Suppressor macrophage treated with lipopolysaccharide for 1 hour (primary cell): ENCODE data around the gene CEP57L1.

Experiments
- DNase-seq, 3 donors: peaks; one replicate each; pipeline ENCODE4 v3.0.0-alpha.2; 2020 to 2022

CEP57L1 gene

DNA sequence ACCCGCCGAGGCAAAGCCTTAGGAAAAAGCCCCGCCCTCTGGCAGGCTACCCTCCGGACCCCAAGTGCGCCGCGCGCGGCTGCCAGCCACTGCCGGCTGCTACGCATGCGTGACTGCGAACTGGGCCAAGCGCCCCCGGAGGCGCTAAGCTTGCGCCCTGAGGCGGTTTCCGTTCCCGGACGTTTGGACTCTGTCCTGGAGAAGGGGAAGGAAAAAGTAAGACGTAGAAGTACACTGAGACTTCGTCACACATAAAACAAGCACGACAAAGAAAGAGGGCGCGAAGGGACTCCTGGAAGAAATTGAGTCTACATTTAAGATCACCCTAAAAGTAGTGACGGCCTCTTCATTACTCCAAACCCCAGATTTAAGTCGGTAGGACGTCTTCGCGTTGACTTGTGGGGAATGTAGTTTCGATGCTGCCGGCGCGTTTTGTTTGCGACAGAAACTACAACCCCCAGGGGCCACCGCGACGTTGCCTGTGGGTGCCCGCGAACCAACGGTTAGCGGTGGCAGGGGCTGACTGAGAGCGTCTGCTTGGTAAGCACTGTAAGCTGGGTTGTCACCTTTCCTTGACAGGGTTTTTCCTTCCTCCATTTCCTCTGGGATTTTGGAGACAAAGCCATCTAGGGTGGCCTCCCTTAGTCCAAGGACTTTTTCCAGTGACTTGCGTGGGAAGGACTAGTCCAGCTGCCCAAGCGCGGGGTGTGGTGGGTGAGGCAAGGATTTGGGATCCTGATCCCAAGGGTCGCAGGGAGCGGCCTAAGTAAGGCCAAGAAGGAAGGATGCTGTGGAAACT lies at the start of gene CEP57L1:
Gene CEP57L1, plus strand, starts transcription at position 472 of the 799 bp plus-strand sequence. CDS start 49,715 bp downstream, outside the sequence.
- peak; percentile 96 to 99 (median 99) for DNase-seq

- no peak for DNase-seq
Measured at GRCh38 chr6:109048176-109048575, 47.1 kb upstream of the CEP57L1 start.

DNA sequence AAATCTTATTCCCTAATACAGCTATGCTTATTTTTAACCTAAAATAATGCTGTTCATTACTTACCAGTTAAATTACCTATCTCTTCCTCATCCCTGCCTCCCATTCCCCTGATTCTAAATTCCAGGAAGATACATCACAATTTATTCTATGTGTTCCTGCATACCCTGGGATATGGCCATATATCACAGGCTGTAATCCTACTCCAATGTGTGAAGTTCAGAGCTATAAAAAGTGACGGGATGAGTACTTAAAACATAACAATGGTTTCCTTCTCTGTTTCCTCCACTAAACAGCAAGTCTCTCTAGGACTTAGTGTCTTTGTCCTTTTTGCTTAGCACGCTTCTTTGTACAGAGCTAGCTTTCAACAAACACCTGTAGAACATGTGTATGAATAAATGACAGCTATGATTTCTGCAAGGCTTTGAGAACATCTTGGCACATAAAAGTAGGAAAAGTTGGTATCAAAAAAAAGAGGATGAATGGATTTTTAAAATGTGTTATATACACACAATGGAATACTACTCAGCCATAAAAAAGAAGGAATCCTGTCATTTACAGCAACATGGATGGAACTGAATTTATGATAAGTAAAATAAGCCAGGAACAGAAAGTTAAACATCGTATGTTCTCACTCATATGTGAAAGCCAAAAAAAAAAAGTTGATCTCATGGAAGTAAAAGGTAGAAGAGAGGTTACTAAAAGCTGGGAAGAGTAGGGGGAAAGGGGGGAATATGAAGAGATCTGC lies 46.5 kb upstream of the CEP57L1 start:
- no peak for DNase-seq

DNA sequence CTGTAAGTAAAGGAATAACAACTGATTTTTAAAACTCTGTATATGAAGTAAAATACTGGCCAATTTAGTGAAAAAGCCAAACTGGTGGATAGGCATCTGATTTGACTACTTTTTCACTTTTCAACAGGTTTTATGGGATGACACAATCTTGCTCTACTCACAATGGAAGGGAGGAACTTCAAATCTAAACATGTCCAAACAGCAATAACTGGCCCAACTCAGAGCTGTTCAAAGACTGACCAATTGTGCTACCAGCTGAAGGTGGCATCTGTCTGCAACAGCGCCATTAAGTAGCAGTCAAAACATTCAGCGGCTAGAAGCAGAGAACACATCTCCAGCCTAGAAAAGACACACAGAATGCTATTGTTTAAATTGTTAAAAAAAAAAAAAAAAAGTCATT lies 45.3 kb upstream of the CEP57L1 start:
- DNase-seq: no peak

DNA sequence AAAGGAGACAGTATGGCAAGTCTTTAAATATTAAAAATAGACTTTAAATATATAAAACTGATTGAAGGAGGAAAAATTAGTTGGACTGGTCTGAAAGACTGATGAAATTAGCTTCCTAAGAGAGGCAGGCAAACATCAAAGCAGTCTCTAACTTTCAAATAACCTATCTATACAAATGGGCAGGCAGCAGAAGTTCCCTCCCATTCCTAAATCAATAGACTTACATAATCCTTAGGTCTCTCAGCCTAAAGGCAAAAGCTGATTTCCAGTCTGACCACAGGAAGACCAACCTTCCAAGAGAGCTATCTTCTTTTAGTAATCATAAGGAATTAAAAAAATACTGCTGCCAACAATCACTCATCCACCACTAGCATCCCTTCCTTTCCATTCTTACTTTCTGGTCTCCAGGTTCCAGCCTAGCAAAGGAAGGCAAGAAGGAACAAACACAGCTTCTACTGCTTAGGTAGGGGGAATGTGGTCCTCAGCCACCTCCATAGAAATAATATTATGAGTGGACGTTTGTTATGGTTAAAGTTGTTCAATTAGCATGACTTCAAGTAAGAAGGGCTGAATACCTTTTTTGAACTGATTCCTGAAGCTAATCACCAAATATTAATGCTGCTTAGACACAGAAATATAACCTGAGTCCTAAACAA lies 44.7 kb upstream of the CEP57L1 start:
- no peak for DNase-seq

DNA sequence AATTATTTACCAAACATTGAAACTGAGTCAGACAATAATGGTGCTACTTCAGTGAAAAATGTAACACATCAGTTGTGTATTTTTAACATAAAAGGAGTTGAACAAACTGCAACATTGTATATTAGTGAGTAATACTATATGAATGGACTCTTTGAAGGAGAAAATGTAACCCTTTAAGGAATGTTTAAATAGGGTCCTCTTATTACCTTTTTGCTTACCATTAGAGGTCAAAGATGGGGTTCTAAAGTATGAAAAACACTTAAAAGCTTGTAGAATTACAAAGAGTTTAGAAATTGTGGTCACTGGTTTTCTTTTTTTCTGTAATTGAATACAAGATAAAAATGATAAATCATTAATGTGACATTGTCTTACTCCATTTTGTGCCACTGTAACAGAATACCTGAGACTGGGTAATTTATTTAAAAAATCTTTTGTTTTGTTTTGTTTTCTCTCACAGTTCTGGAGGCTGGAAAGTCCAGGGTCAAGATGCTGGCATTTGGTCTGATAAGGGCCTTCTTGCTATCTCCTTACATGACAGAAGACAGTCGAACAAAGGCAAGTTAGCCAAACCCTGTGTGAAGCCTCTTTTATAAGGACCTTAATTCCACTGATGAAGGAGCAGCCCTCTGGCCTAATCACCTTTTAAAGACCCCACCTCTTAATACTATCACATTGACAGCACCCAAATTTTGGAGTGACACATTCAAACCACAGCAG lies 43.8 kb upstream of the CEP57L1 start:
- DNase-seq: no peak

DNA sequence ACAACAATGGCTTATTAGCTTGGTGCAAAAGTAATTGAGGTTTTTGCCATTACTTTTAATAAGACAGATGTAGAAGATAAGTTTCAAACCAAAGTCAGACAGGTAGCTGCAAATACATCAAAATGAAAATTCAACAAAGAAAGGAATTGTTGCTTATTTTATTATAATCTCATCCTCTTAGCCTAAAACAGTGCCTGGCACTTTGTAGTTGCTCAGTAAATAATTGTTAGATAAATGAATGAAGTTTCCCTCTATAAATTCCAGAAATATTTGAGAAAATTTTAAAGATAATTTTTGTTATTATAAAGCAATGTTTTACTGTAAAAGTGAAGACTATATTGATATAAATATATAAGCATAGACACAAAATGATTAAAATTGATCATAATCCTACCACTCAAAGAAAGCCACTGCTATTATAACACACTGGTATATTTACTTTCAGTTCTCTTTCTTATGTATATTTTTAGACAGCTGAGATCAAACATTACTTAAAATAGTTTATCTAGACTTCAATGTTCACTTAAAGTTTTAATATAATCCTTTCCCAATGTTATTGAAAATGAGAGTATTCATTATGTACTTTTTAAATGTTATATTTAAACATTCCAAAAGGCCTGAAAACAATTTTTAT lies 43.2 kb upstream of the CEP57L1 start:
- DNase-seq: no peak

- no peak for DNase-seq
Measured at GRCh38 chr6:109052852-109053251, 42.5 kb upstream of the CEP57L1 start.

DNA sequence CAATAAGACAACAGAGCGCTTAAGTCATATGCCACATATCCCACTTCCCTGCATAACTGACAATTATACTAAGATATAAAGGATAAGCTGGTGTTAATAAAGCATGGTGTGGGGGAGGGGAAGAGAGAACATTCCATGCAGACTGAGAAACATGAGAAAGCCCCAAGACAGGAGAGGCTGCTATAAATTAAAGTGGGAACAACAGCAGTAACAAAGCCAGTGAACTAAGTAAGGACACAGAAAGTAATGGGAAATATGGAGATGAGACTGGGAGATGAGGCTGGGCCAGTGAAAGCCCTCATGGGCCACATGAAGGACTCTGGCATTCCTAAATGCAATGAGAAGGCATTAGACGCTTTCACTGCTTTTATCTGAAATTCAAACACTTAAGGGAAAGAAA lies 42.0 kb upstream of the CEP57L1 start:
- DNase-seq: no peak

- DNase-seq: peak in 1 of 3 donors; percentile 24
Measured at GRCh38 chr6:109055771-109056235, 39.5 kb upstream of the CEP57L1 start.

- DNase-seq: no peak
Measured at GRCh38 chr6:109056661-109057060, 38.6 kb upstream of the CEP57L1 start.

- DNase-seq: no peak
Measured at GRCh38 chr6:109058620-109059019, 36.7 kb upstream of the CEP57L1 start.

GRCh38 chr6:109059153-109059552 lies 36.2 kb upstream of the CEP57L1 start:
- DNase-seq: peak; percentile 40 to 66 (median 61)

GRCh38 chr6:109059571-109060021 lies 35.7 kb upstream of the CEP57L1 start:
- DNase-seq: peak; percentile 58 to 81 (median 78)

DNA sequence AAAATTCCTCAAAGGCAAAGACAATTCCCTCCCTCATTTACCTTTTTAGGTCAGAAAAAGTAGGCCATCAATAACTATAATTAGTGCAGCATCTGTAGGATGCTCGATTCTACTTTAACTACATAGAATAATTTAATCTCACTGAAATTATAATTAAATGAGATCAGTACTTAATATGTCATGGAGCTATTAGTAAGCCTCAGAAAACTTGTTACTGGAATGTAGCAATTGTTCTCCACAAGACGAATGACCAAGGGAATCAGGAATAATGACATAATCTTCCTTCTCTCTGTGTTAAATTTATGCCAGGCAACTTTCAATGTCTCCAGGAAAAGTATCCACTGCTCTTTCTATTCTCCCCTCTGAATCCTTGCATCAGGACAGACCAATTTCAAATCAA lies 34.7 kb upstream of the CEP57L1 start:
- DNase-seq: no peak

DNA sequence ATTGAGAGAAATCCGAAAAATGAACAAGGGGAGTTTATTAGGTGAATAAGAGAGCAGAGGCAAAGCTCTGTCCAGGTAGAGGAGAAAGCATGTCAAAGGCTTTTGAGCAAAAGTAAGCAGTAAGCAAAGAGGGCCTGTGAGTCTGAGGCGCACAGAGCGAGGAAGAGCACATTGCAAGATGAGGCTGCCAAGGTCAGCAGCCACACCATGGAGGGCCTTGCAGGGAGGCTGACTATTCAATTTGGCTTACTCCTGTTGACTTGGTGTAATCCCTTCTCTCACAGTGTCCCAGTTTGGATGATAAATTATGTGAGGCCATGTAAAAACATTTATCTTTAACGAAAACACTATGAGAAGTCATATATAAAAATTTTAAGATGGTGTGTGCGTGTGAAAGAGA lies 33.1 kb upstream of the CEP57L1 start:
- DNase-seq: no peak

DNA sequence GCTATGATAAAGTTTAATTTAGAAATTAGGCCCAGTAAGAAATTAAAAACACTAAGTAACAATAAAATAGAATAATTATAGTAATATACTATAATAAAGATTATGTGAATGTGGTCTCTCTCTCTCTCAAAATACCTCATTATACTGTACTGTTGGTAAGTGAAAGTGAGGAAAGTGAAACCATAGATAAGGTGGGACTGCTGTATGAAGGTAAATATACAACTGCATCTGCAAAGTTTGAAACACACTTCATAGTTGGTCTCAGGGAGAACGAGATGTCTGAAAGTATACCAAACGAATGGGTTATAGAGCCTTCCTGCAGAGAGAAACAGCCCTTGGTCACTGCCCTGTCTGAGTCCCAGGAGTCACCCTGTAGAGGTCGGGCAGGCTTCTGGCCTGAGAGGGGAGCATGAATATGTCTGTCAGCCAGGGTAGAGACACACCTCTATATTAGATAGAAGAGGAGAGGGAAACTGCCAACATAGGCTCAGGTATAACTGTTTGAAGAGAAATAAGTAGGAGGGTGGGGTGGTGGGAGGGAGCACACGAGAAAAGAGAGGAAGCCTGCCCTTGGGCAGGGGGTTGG lies 32.4 kb upstream of the CEP57L1 start:
- no peak for DNase-seq

DNA sequence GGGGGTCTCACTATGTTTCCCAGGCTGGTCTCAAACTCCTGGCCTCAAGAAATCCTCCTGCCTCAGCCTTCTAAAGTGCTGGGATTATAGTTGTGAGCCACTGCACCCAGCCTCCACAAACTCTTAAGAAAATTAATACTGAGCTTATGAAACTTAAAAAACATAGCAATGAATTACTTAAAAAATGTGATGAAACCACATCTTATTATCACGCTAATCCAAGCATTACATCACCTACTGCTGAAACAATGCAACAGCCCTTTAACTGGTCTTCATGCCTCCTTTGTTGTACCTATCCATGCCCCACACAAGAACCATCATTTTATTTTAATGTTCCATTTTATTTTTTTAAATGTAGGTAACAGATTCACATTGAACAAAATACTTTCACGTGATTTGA lies 25.6 kb upstream of the CEP57L1 start:
- DNase-seq: peak in 2 of 3 donors; percentile 16 to 48

DNA sequence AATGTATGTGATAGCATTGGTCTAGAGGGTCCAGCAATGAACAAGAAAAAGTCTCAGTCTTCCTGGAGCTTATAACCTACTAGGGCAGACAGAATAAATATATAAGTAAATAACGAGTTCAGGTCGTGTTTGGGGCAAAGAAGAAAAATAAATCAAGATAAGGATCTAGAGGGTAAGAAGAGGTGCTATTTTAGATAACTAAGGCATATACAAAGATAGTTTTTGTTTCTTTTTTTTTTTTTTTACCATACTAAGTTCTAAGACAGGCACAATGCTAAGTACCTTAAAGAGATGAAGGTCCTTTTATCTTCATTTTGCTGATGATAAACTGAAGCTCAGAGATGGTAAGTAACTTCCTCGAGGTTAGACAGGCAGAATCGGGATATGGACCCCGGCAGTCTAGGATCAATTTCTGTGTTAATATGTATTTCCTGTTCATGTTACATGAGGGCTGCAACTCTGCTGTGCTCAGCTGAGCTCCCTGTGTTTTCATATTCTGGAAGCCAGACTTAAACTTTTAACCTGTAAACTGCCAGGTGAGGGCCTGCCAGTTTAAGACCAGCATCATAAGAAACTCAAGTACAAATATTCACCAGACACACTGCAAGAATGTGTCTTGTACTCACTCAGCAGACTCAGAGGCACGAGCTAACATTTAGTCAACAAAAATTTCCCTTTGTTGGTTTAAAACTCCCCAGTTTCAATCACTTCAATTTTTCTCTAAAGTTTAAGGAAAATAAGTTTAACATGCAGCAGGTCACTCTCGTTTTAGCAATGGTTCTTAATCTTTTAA lies 24.0 kb upstream of the CEP57L1 start:
- DNase-seq: peak; percentile 28 to 50 (median 43)

DNA sequence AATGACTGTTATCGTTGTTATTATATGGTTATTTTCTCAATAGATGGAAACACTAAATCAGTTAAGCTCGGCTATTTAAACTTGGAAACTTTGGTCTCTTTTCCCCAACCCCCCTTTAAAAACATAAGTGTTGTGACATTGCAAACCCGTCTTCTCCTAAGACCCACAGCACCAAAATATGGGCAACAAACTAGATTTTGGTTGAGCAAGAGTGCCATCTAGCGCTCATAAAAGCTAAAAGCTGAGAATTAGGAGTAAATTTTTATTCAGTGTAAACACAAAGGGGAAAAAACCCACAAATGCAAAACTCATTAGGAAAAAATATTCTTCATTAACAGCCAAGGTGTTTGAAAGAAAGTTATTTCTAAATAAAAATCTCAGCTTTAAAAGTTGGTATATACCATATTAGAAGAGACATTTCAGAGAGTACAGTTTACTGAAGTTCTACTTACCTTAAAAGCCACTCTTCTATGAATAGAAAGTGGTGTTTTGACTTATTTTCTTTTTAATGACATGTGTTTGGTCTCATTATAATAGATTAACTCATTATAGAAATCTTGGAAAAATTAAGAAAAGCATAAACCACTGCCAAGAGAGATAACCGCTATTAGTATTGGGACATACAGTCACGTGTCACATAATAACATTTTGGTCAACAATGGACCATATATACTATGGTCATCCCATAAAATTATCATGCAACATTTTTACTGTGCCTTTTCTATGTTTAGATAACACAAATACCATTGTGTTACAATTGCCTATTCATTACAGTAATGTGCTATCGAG lies 21.8 kb upstream of the CEP57L1 start:
- DNase-seq: peak; percentile 74 to 88 (median 83)
